Fibroblast of skin of abdomen (primary cell): ENCODE measurements around the gene RHOT2. TPM values are rescaled to one million over a fixed set of nuclear protein-coding genes. Genes with fewer than 3 reads are reported as not detected.

Source experiments
- DNase-seq: peaks from one replicate; pipeline ENCODE4 v3.0.0-alpha.2; 2013
- polyA plus RNA-seq, 2 experiments: library from polyadenylated mRNA; unstranded; fragments of 120-200 nt; gene quantifications; one replicate each; pipeline ENCODE4 v1.2.1, GENCODE V29; 2013; ENCODE audit not compliant: insufficient read length in 2 of 2

RHOT2 gene
- 73.1 TPM for polyA plus RNA-seq (2013, experiment 1 of 2; ENCODE audit: insufficient read length)
- polyA plus RNA-seq (2013, experiment 2 of 2; ENCODE audit: insufficient read length): 79.2 TPM

- DNase-seq: peak; percentile 89
Measured at GRCh38 chr16:667780-668518, at the start of gene RHOT2. TSS of gene RHOT2 (plus strand) at chr16:668132. CDS start at chr16:668200, 68 bp downstream.

DNA sequence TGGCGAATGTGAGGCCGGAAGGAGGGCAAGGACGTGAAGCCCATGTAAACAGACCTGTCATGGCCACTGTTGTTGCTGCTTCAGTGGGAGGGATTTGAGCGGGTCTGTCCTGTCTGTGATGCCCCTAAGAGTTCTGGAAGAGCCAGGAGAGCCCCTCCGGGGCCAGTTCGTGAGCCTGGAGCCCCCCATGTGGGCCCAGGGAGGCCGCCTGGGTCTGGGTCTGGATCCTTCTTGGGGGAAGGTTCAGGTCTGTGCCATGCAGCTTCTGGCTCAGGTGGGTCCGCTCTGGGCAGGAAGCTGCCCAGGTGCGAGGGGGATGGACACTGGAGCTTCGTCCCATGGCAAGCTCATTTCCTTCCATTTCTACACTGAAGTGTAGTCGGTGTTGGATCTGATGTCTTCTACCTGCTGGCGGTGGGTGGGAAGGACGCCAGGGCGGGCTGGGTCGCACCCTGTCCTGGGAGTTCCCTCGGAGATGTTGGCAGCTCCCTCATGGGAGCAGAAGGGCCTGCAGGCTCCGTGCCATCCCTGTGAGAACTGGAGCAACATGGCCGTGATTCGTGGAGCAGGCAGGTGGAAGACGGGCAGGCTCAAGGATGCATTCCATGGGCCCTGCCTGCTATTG, 48.3 kb upstream of the RHOT2 start:
- DNase-seq: no peak

DNA sequence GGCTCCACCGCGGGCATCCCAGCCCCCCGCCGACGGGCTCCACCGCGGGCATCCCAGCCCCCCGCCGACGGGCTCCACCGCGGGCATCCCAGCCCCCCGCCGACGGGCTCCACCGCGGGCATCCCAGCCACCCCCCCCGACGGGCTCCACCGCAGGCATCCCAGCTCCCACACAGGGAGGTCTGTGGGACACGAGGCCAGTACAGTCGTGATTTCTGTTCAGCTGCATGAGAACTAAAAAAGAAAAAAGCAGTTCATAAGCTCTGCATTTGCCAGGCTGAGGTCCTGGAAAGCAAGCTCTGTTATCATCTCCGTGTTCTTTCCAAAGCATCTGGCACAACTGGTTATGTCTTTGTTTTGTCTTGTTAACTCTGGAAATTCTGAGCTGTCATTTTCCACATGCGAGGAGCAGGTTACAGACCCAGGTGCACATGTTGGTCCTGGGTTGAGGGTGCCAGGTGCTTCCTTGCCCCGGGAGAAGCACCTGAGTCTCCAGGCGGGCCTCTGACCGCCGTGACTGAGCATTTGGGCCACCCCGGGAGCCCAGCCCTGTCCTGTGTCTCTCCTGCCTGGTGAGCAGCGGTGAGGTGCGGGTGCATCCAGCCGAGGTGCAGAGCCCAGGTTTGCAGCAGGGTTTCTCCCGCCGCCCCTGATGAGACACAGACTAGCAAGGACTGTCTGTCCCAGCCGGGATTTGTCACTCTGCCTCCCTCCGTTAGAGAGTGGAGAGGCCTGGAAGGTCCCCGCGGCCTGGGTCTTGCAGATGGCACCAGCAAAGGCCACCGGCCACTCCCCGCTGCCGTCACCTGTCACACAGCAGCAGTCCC, 47.0 kb upstream of the RHOT2 start:
- no peak for DNase-seq

GRCh38 chr16:621526-622105, 46.3 kb upstream of the RHOT2 start:
- no peak for DNase-seq

GRCh38 chr16:622920-623280, 45.0 kb upstream of the RHOT2 start:
- DNase-seq: no peak

DNA sequence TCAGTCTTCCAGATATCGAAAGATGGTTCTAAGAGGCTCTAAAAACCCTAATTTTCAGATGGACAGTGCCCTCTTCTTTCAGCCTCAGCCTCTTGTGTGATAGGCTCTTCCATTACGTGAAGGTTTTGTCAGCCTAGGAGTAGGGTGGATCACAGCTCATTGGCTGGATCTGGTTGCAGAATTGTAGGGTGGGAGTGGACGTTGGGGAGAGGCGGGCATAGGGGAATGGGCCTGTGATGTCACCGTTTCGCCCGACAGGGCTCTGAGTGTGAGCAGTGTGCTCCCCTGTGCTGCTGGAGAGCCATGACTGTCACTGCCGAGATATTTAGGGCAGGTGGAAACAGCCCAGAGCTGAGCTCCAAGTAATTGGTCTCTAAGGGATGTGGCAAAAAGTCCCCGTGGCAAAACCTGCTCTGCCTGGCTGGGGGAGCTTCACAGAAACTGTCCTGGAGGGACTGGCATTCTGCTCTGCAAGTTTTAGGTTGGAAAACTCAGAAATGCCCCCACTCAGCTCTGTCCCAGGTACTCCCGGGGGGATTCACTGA, 43.3 kb upstream of the RHOT2 start:
- DNase-seq: no peak

GRCh38 chr16:625117-625976, 42.6 kb upstream of the RHOT2 start:
- DNase-seq: no peak

- DNase-seq: no peak
Measured at GRCh38 chr16:625977-626765, 41.8 kb upstream of the RHOT2 start.

GRCh38 chr16:626787-627453, 41.0 kb upstream of the RHOT2 start:
- peak; percentile 92 for DNase-seq

DNA sequence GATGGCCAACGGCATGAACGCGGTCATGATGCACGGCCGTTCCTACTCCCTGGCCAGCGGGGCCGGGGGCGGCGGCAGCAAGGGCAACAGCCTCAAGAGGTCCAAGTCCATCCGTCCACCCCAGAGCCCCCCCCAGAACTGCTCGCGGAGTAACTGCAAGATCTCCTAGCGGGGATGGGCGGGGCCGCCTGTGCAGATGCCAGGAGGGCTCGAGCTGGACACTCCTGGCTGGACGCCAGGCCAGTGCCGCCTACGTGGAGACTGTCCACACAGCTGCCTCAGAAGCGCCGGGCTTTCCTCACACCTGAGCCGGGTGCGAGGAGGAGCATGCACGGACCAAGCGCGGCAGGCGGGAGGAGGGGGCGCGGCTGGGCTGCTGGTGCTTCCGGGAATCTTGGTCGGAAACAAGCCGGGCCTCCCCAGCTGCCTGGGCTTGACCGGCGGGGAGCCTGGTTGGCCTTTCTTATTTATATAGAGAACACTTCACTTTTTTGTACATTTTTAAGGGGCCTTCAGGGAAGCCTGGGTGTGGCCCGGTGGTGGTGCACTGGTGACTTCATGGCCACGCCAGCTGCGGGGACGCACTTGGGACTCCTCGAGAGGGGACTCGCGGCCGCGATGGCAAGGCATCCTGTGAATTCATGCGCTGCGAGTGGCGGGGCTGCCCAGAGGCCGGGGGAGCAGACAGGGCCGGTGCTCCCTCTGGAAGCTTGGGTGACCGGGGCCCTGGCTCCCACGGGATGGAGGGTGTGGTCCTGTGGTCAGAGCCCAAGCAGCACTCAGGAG, 40.3 kb upstream of the RHOT2 start:
- no peak for DNase-seq

DNA sequence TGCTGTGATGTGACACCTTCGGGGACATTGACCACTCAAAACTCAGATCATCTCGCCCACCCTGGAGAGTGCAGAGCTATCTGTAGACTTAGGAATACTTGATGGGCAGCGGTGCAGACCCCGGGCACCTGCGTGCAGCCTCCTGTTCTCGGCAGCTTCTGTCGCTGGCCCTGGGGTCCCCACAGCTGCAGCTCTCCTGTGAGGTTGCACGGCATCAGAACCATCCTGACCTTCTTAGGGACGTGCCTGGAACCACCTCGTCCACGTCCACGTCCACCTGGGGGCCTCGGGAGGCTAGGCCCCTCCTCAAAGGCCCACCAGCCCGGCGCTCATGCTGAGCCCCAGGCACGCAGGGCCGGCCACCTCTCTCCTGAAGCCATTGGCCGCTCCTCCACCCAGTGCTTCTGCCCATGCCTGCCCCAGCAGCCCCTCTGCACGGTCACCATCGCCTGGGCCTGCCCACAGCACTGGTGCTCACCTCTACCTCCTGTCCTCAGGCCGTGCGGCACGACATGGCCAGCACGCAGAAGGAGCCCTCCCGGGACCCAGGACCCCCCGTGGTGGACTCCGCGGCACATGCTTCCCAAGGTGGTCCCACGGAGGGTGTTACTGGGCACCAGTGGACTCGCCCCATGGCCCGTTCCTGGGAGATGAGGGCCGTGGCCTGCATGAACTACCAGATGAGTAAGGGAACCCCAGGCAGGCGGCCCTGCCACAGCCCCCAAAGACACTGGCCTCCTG, 39.4 kb upstream of the RHOT2 start:
- DNase-seq: no peak

DNA sequence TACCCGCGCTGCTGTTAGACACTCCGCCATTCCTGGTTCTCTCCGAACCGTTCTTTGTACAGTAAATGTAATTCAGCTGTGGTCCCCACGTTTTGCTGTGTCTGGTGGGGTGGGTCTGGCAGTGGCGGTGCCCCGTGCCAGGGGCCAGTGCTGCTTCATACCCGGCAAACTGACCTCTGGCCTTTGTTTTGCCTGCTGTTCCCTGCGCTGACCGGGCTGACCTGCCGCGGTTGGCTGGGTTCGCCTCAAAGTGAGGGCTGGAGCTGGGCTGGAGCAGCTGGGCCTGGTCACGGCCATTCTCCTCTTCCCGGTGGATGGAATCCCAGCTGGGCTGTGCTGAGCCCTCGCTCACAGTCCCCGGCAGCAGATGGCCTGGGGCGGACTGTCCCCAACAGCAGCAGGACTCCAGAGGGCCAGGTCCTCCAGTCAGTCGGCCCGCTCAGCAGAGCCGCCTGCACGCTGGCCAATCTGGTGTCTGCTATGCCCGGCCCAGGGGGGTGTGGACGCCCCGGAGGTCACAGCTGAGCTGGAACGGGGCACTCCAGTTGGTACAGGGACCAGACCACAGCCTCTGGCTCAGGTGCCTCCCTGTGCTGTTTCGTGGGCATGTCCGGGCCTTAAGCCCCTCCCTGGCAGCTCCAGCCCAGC, 38.6 kb upstream of the RHOT2 start:
- DNase-seq: no peak

DNA sequence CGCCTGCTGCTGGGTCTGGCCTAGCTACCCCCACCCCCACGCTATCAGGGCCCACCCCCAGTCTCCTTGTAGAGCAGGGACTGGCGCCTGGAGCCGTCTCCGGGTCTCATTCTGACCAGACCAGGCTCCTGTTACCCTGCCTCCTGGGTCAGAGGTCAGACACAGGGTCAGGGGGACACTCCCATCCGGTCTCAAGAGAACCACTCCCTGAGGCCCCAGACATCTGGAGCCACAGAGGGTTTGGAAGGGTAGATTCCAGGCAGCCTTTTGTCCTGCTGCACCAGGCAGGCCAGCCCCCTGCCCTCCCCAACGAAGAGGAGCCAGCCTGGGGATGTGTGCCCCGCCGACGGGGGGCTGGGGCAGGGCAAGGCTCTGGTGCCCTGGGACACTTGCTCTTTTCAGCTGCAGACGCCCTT, 38.1 kb upstream of the RHOT2 start:
- DNase-seq: no peak

GRCh38 chr16:630249-630814, 37.6 kb upstream of the RHOT2 start:
- DNase-seq: no peak

GRCh38 chr16:630815-631405, 37.0 kb upstream of the RHOT2 start, which contains the start of gene WFIKKN1:
TSS of gene WFIKKN1 (plus strand) at chr16:630985. CDS start at chr16:631254, 269 bp downstream.
- no peak for DNase-seq

GRCh38 chr16:631808-632358, 36.0 kb upstream of the RHOT2 start:
- DNase-seq: no peak
